ENCODE measurements around the gene SAA4.

SAA4 gene

DNA sequence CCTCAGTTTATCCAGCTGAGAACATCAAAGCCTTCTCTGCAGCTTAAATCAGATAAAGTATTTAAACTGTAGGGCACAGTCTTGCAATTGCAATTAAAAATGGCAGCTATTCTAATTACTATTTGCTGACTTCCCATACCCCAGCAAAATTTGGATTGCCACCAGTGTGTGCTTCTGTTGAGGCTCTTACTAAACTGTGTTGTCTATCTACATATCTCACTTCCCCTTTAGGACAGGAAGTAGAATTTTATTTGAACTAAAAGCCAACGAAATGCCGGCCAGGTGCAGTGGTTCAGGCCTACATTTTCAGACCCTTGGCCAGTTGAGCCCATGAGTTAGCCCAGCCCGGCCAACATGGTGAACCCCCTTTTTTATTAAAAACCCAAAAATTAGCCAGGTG lies 7.1 kb downstream of the SAA4 start:
- H3K4me3 ChIP-seq (replicated peaks; ENCODE audit: low read depth, low read length), result no peak overlapping the region
- DNase-seq (ENCODE audit: extremely low read depth, low read depth), result no peak
- TF ChIP-seq, protein P1, sequence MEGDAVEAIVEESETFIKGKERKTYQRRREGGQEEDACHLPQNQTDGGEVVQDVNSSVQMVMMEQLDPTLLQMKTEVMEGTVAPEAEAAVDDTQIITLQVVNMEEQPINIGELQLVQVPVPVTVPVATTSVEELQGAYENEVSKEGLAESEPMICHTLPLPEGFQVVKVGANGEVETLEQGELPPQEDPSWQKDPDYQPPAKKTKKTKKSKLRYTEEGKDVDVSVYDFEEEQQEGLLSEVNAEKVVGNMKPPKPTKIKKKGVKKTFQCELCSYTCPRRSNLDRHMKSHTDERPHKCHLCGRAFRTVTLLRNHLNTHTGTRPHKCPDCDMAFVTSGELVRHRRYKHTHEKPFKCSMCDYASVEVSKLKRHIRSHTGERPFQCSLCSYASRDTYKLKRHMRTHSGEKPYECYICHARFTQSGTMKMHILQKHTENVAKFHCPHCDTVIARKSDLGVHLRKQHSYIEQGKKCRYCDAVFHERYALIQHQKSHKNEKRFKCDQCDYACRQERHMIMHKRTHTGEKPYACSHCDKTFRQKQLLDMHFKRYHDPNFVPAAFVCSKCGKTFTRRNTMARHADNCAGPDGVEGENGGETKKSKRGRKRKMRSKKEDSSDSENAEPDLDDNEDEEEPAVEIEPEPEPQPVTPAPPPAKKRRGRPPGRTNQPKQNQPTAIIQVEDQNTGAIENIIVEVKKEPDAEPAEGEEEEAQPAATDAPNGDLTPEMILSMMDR (IDR thresholded peaks at IDR 0.05; ENCODE audit: low read depth, low read length, missing control alignments), result no peak

DNA sequence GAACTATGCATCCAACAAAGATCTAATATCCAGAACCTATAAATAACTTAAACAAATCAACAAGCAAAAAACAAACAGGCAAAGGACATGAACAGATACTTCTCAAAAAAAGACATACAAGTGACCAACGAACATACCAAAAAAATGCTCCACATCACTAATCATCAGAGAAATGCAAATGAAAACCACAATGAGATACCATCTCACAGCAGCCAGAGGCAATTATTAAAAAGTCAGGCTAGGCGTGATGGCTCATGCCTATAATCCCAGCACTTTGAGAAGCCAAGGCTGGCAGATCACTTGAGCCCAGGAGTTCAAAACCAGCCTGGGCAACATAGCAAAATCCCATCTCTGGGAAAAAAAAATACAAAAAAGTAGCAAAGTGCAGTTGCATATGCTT lies 10.7 kb downstream of the SAA4 start:
- H3K4me3 ChIP-seq (replicated peaks; ENCODE audit: low read depth, low read length), result no peak overlapping the region
- no peak for DNase-seq (ENCODE audit: extremely low read depth, low read depth)
- TF ChIP-seq, protein P1 (IDR thresholded peaks at IDR 0.05; ENCODE audit: low read depth, low read length, missing control alignments), result no peak

DNA sequence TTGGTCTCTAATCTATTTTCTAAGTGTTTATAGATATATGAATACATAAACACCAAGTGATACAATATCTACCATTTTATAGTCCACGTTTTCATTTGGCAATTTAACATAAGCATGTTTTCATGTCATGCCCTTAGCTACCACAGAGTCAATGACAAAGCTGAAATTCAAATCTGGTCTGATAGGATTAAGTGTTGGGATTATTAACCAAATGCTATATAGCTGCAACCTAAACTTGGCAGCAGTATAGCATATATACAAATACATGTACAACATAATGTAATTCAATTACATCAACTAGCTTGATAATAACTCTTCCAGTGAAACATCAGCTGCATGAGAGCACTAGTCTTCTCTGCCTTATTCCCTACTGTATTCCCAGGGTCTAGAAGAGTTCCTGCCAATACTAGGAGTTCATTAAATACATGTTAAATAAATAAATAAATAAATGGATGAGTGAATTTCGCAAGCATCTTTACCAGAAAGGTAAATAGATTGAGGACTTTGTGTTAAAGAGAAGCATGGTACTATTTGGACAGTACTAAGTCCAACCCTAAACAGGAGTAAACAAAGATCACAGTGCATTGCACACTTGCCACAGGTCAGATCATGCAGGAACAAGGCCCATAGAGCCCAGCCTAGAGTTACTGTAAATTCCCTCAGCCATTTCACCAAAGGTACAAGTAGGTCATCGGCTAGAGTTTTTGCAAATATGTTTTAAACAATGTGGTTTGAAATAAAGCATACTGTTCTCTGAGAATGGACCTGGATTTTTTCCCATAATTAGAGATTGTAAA lies 12.8 kb downstream of the SAA4 start:
- DNase-seq (ENCODE audit: extremely low read depth, low read depth), result no peak
- no peak overlapping the region for H3K4me3 ChIP-seq (replicated peaks; ENCODE audit: low read depth, low read length)
- TF ChIP-seq, protein P1 (IDR thresholded peaks at IDR 0.05; ENCODE audit: low read depth, low read length, missing control alignments), result no peak

DNA sequence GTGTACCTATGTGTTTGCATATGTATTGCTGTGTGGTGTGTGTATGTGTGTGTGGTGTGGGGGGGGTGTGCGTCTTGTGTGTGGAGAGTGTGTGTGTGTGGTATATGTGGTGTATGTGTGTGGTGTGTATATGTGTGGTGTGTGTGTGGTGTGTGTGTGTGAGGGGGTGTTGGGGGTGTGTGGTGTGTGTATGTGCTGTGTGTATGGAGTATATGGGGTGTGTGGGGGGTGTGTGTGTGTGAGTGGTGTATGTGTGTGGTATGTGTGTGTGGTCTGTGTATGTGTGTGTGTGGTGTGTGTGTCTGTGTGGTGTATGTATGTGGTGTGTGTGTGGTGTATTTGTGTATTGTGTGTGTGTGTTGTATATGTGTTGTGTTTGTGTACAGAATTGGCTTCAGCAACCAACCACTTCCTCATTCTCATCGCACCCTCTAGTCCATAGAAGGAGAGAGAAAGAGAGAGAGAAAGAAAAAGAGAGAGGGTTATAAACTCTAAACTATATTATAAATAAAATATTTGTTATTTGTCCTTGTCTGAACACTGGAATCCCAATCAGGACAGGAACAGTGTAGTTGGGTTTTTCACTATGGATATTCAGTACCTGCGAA lies 13.7 kb downstream of the SAA4 start:
- TF ChIP-seq, protein P1 (IDR thresholded peaks at IDR 0.05; ENCODE audit: low read depth, low read length, missing control alignments), result no peak
- no peak for DNase-seq (ENCODE audit: extremely low read depth, low read depth)

DNA sequence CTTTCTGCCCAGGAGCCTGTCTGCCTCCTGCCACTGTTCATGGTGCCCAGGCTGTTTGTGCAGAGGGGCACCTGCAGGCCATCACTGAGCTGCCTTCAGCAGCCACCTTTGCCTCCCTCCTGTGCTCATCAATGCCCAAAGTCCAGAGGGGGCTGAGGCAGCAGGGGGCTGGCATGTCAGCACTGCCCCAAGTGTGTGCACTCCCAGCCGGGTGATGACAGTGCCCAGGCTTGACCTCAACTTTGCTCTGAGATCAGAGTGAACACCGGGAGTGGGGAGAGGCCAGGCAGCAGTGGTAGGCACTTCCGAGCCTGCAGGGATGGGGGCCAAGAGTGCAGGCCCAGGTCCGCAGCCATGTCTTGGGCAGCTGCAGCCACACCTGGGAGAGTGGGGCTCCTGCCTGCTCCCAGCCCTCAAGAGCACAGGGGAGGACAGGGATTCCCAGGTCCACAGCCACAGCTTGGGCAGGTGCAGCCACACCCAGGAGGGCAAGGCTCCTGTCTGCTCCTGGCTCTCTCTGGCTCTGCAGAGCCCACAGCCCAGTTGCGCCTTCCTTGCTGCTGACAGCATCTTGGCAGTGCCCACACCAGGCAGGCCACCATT lies 15.2 kb downstream of the SAA4 start:
- H3K4me3 ChIP-seq (replicated peaks; ENCODE audit: low read depth, low read length), result no peak overlapping the region
- TF ChIP-seq, protein P1 (IDR thresholded peaks at IDR 0.05; ENCODE audit: low read depth, low read length, missing control alignments), result no peak
- DNase-seq (ENCODE audit: extremely low read depth, low read depth), result no peak

More for the DNA sequence above, 13.7 kb downstream of the SAA4 start:
- H3K4me3 ChIP-seq (replicated peaks; ENCODE audit: low read depth, low read length), result no peak overlapping the region

DNA sequence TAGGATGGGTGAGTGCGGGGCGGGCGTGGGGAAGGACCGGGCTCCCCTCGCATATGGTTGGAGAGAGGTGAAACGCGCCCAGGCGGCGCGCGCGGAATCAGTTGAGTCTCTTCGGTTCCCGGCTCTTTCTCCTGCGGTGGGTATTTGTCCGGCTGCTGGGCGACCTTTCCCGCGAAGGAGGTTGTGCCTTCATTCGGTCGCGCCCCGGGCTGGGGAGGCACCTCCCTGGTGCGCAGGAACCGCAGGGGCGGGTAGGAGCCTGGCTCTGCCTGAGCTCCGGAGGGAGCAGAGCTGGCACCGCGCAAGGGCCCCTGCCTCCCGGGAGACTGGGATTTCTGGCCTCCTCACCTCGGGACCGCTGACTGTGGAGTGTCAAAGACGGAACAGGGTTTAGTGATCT lies 27.5 kb downstream of the SAA4 start:
- TF ChIP-seq, protein P1 (IDR thresholded peaks at IDR 0.05; ENCODE audit: low read depth, low read length, missing control alignments), result no peak
- no peak overlapping the region for H3K4me3 ChIP-seq (replicated peaks; ENCODE audit: low read depth, low read length)
- DNase-seq (ENCODE audit: extremely low read depth, low read depth), result no peak
